ENCODE data around the gene PCDHGB4. TPM values are rescaled to one million over a fixed set of nuclear protein-coding genes. Genes with fewer than 3 reads are reported as not detected.

The PCDHGB4 gene
- total and polyA plus RNA-seq, 2 of the 13 experiments (the other 11 are each of a cell fraction or from before 2014, with no cell fraction given): 1.7 to 3.3 TPM

GRCh38 chr5:141412854-141413539, 25.5 kb downstream of the PCDHGB4 start, which contains the start of gene PCDHGA10:
PCDHGA10 (plus strand) TSS chr5:141412987; CDS start chr5:141413176, 189 bp downstream.
- no peak within 1 kb of the TSS; the same call in 1 of the 2 replicates for H3K4me2 ChIP-seq (ENCODE audit: low read depth, low read length)
- no peak within 1 kb of the TSS for H3K27ac ChIP-seq (ENCODE audit: extremely low read length, insufficient read depth, low read length)
- H3K9ac ChIP-seq (ENCODE audit: insufficient read depth, low read depth, low read length): no peak within 1 kb of the TSS
- H3K27me3 ChIP-seq (ENCODE audit: control insufficient read depth in 1 of 2, insufficient read depth in 2 of 2, low read length in 2 of 2): no peaks in the 10 kb centered on the region
- TF ChIP-seq ZKSCAN8 (CRISPR knock-in tag; IDR thresholded peaks at IDR 0.05; ENCODE audit: borderline replicate concordance) (no peak), ZSCAN29 (CRISPR knock-in tag; conservative IDR thresholded peaks at IDR 0.05) (0 out of 2 replicates have a peak, but pooled peaks have one; percentile 39), SMC3 (IDR thresholded peaks at IDR 0.05; ENCODE audit: low read length) (peak; percentile 19; the same call in 1 of the 2 replicates), STAG1 (CRISPR knock-in tag; IDR thresholded peaks at IDR 0.05) (peak; percentile 55), CTCF (CRISPR knock-in tag; IDR thresholded peaks at IDR 0.05) (peak; percentile 59)
- TF ChIP-seq, protein P1, sequence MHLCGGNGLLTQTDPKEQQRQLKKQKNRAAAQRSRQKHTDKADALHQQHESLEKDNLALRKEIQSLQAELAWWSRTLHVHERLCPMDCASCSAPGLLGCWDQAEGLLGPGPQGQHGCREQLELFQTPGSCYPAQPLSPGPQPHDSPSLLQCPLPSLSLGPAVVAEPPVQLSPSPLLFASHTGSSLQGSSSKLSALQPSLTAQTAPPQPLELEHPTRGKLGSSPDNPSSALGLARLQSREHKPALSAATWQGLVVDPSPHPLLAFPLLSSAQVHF (CRISPR knock-in tag; IDR thresholded peaks at IDR 0.05): no peak
- no peak within 1 kb of the TSS for H2AFZ ChIP-seq (ENCODE audit: low read length)
- no peaks in the 10 kb centered on the region for H3K79me2 ChIP-seq (ENCODE audit: insufficient read depth, low read length)
- FAIRE-seq (no peak), ATAC-seq (peak; percentile 75), DNase-seq (ENCODE audit: low spot score) (peak; percentile 15)
- H3K4me3 ChIP-seq (replicated peaks in 1 of 3; ENCODE audit: insufficient read depth in 1 of 3, low read depth in 2 of 3, low read length in 3 of 3): no peak within 1 kb of the TSS
- WGBS (ENCODE audit: low lambda C conversion rate): 77% methylated on average over 30 of the region's 31 CpGs
- ChIA-PET POLR2A (no interaction called here), CTCF (ENCODE audit: low intra/inter-chr PET ratio, low total read pairs) (interaction anchor here (0.8 to 1.4 kb wide), 3 partner anchors 112 to 145 kb away, joined by 4 to 5 read pairs (median 4); no protein-coding TSS in a partner anchor)
- H3K4me1 ChIP-seq (ENCODE audit: insufficient read depth, low read length): no peaks in the 10 kb centered on the region
- intact Hi-C loops (cut with micrococcal nuclease; ENCODE audit: unreplicated experiment): no loop called here
- H4K20me1 ChIP-seq (ENCODE audit: insufficient read depth, low read length): no peaks in the 10 kb centered on the region
- no peaks in the 10 kb centered on the region for H3K36me3 ChIP-seq (replicated peaks in 1 of 2; ENCODE audit: control insufficient read depth in 1 of 2, insufficient read depth in 2 of 2, low read length in 2 of 2)
- in situ Hi-C loops (cut with HindIII; ENCODE audit: extremely low pct_ligation_motif_present, low pct_unique_long_range_greater_than_20kb): no loop called here
- no peaks in the 10 kb centered on the region; the same call in 1 of the 2 replicates for H3K9me3 ChIP-seq (ENCODE audit: low read length)
- no TSS peak for BruUV-seq (replicated peaks)

Data from HepG2 (cell line).